GM10248 (cell line): ENCODE measurements around the gene PRDM2.
A peak's percentile ranks its signal among the peaks of the same experiment; 100 is the strongest.

Source experiments
- CTCF ChIA-PET: fragments of 300-600 bp; sonication (Branson Sonifier 250); formaldehyde crosslinking; extraction: SDS; loops from one replicate; lab custom pipeline; 2021; ENCODE audit warnings: antibody characterized with exemption; lab: Yijun Ruan, JAX
- POLR2A ChIA-PET: fragments of 350-650 bp; sonication (Branson Sonifier 250); formaldehyde crosslinking; extraction: SDS; loops from one replicate; lab custom pipeline; 2020; ENCODE audit warnings: antibody characterized with exemption; lab: Yijun Ruan, JAX
- DNase-seq: peaks from one replicate; pipeline ENCODE4 v3.0.0; 2012; ENCODE audit errors: extremely low spot score
- CTCF ChIP-seq: IDR thresholded peaks from 2 replicates; pipeline ENCODE4 v1.5.1; 2012; ENCODE audit warnings: mild to moderate bottlenecking, low read depth; ENCODE audit errors: extremely low read depth, missing control alignments, control extremely low read depth

PRDM2 gene

DNA sequence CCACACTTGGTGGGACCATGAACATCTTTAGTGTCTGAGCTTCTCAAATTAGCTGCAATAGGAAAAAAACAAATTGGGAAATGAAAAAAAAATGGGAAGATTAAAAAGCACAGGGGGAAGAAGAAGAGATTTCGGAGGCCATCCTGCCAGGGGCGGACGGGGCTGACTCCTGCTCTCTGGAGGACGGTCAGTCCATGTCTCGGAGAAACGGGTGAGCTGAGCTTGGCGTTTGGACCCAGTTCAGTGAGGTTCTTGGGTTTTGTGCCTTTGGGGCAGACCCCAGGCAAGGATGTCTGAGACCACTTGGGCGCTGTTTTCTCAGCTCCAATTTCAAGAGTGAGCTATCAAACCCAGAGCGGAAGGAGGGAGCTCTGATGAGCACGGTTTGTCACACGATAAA is 123.9 kb downstream of the PRDM2 start:
- DNase-seq, result no peak
- ChIA-PET CTCF (interaction anchor here (1.6 to 2.1 kb wide), 3 partner anchors 10 to 160 kb away, joined by 7 to 10 read pairs (median 9); no protein-coding TSS in a partner anchor), POLR2A (interaction anchor here (0.6 kb wide), 1 partner anchor 1999 kb away, joined by 4 read pairs; no protein-coding TSS in a partner anchor)
- TF ChIP-seq CTCF, result no peak

GRCh38 chr1:13824626-13825025 is 124.6 kb downstream of the PRDM2 start:
- ChIA-PET POLR2A (no interaction called here), CTCF (interaction anchor here (1.1 to 2.1 kb wide), 5 partner anchors 10 to 161 kb away, joined by 3 to 10 read pairs (median 7); no protein-coding TSS in a partner anchor)
- no peak for TF ChIP-seq CTCF
- no peak for DNase-seq

DNA sequence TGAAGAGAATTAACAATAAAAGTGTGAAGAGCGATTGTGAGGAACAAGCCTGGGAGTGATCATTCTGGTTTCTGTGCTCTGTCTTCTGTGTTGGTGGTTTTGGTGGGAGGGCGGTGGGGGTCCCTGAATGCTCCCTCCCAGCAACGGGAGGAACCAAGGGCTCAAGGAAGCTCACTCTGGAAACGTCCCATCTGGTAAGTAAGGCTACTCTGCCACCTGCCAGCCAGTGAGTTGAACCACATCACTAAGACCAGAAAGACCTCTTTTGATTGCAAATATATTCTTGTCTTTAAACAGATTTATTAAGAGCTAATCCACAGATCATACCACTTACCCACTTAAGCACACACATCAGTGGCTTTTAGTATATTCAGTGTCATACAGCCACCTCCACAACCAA is 125.0 kb downstream of the PRDM2 start:
- ChIA-PET CTCF (interaction anchor here (1.1 to 2.1 kb wide), 5 partner anchors 11 to 161 kb away, joined by 3 to 10 read pairs (median 7); no protein-coding TSS in a partner anchor), POLR2A (no interaction called here)
- TF ChIP-seq CTCF, result peak; percentile 38
- DNase-seq, result no peak

GRCh38 chr1:13826009-13826408 is 126.0 kb downstream of the PRDM2 start:
- TF ChIP-seq CTCF, result no peak
- CTCF ChIA-PET, result interaction anchor here (0.9 to 2.2 kb wide), 2 partner anchors 12 to 159 kb away, joined by 3 to 7 read pairs; no protein-coding TSS in a partner anchor
- POLR2A ChIA-PET, result no interaction called here
- DNase-seq, result no peak

- POLR2A ChIA-PET, result no interaction called here
- DNase-seq, result no peak
- CTCF ChIA-PET, result interaction anchor here (0.9 to 2.2 kb wide), 2 partner anchors 13 to 160 kb away, joined by 3 to 7 read pairs; no protein-coding TSS in a partner anchor
- no peak for TF ChIP-seq CTCF
Measured at GRCh38 chr1:13826591-13826990, 126.6 kb downstream of the PRDM2 start.

GRCh38 chr1:13828454-13829151 is 128.6 kb downstream of the PRDM2 start:
- peak; percentile 77 for DNase-seq
- TF ChIP-seq CTCF, result peak; percentile 56
- POLR2A ChIA-PET, result no interaction called here
- CTCF ChIA-PET, result interaction anchor here (1.2 to 3.6 kb wide), 7 partner anchors 11 to 178 kb away, joined by 3 to 19 read pairs (median 6); no protein-coding TSS in a partner anchor
